ENCODE results near the gene ANTXR1. TPM values are rescaled to one million over a fixed set of nuclear protein-coding genes. Genes with fewer than 3 reads are reported as not detected.

Gene ANTXR1
- total RNA-seq, 1 experiment from 2014 or later = 181 TPM

- CTCF ChIA-PET = no interaction called here
- TF ChIP-seq CTCF (conservative IDR thresholded peaks at IDR 0.05; ENCODE audit: low read depth, low read length) (no peak), EZH2 (IDR thresholded peaks at IDR 0.05; ENCODE audit: borderline replicate concordance, low read depth, low read length, poor library complexity, severe bottlenecking) (no peak)
- POLR2A ChIA-PET (ENCODE audit: low non-redundant PET) = no interaction called here
- Histone ChIP-seq H3K4me3 (ENCODE audit: low read depth, low read length, poor library complexity, severe bottlenecking) (no peak overlapping the region), H3K27ac (ENCODE audit: low read depth, low read length, poor library complexity, severe bottlenecking) (no peak overlapping the region), H3K36me3 (ENCODE audit: insufficient read depth, low read length, poor library complexity, severe bottlenecking) (no peaks in the 10 kb centered on the region), H3K27me3 (replicated peaks; ENCODE audit: insufficient read depth, low read depth, low read length, poor library complexity) (no peaks in the 10 kb centered on the region), H3K4me1 (ENCODE audit: insufficient read depth, low read length, poor library complexity, severe bottlenecking) (no peaks in the 10 kb centered on the region), H3K9me3 (ENCODE audit: low read depth, low read length, poor library complexity, severe bottlenecking) (no peaks in the 10 kb centered on the region)
- intact Hi-C loops (cut with micrococcal nuclease; ENCODE audit: unreplicated experiment) = no loop called here
- no peak for DNase-seq (ENCODE audit: low spot score)
- BruUV-seq (replicated peaks) = no TSS peak
These were observed 19.3 kb upstream of the ANTXR1 start for GRCh38 chr2:68993660-68994059.

GRCh38 chr2:68994864-68995263 is 18.1 kb upstream of the ANTXR1 start:
- no peak for DNase-seq (ENCODE audit: low spot score)
- no TSS peak for BruUV-seq (replicated peaks)

GRCh38 chr2:68995916-68996315 is 17.1 kb upstream of the ANTXR1 start:
- BruUV-seq (replicated peaks) = no TSS peak
- DNase-seq (ENCODE audit: low spot score) = no peak
- CTCF ChIA-PET = no interaction called here

More at GRCh38 chr2:68994864-68995263, 18.1 kb upstream of the ANTXR1 start:
- intact Hi-C loops (cut with micrococcal nuclease; ENCODE audit: unreplicated experiment) = no loop called here
- CTCF ChIA-PET = interaction anchor here (0.5 kb wide), 1 partner anchor 751 kb away, joined by 3 read pairs; no protein-coding TSS in a partner anchor
- Histone ChIP-seq H3K36me3 (ENCODE audit: insufficient read depth, low read length, poor library complexity, severe bottlenecking) (no peaks in the 10 kb centered on the region), H3K27me3 (replicated peaks; ENCODE audit: insufficient read depth, low read depth, low read length, poor library complexity) (no peaks in the 10 kb centered on the region), H3K4me3 (ENCODE audit: low read depth, low read length, poor library complexity, severe bottlenecking) (no peak overlapping the region), H3K27ac (ENCODE audit: low read depth, low read length, poor library complexity, severe bottlenecking) (no peak overlapping the region), H3K9me3 (ENCODE audit: low read depth, low read length, poor library complexity, severe bottlenecking) (no peaks in the 10 kb centered on the region), H3K4me1 (ENCODE audit: insufficient read depth, low read length, poor library complexity, severe bottlenecking) (no peaks in the 10 kb centered on the region)
- POLR2A ChIA-PET (ENCODE audit: low non-redundant PET) = no interaction called here
- TF ChIP-seq CTCF (conservative IDR thresholded peaks at IDR 0.05; ENCODE audit: low read depth, low read length) (no peak), EZH2 (IDR thresholded peaks at IDR 0.05; ENCODE audit: borderline replicate concordance, low read depth, low read length, poor library complexity, severe bottlenecking) (no peak)

More at GRCh38 chr2:68995916-68996315, 17.1 kb upstream of the ANTXR1 start:
- no peaks in the 10 kb centered on the region for H3K4me1 ChIP-seq (ENCODE audit: insufficient read depth, low read length, poor library complexity, severe bottlenecking)
- H3K9me3 ChIP-seq (ENCODE audit: low read depth, low read length, poor library complexity, severe bottlenecking) = peaks cover 5% of the 10 kb centered on the region
- TF ChIP-seq EZH2 (IDR thresholded peaks at IDR 0.05; ENCODE audit: borderline replicate concordance, low read depth, low read length, poor library complexity, severe bottlenecking) (no peak), CTCF (conservative IDR thresholded peaks at IDR 0.05; ENCODE audit: low read depth, low read length) (no peak)
- H3K4me3 ChIP-seq (ENCODE audit: low read depth, low read length, poor library complexity, severe bottlenecking) = no peak overlapping the region
- POLR2A ChIA-PET (ENCODE audit: low non-redundant PET) = no interaction called here
- no peaks in the 10 kb centered on the region for H3K36me3 ChIP-seq (ENCODE audit: insufficient read depth, low read length, poor library complexity, severe bottlenecking)
- H3K27me3 ChIP-seq (replicated peaks; ENCODE audit: insufficient read depth, low read depth, low read length, poor library complexity) = no peaks in the 10 kb centered on the region
- intact Hi-C loops (cut with micrococcal nuclease; ENCODE audit: unreplicated experiment) = no loop called here
- no peak overlapping the region for H3K27ac ChIP-seq (ENCODE audit: low read depth, low read length, poor library complexity, severe bottlenecking)

Measured in A673 (cell line).